Natural killer cell treated with Interleukin-12 subunit alpha and Interleukin-12 subunit beta and Interleukin-15 and Interleukin-18, amount 100 ng/mL, for 72 hours (primary cell): Measurements from ENCODE around the gene RMDN2. TPM values are rescaled to one million over a fixed set of nuclear protein-coding genes. Genes with fewer than 3 reads are reported as not detected.

ENCODE experiments used
- ATAC-seq, 2 donors: fragments of 150-1000 bp; cut with Tn5 transposase in 1 of 2; sonication (Bioruptor Pico), chemical (Tn5 transposase) in 1 of 2; 2 replicates each; pipeline ENCODE4 v1.10.0; 2021
- DNase-seq: peaks from one replicate; pipeline ENCODE4 v3.0.0; 2022; ENCODE audit warnings: low spot score
- H3K27ac Mint-ChIP-seq, 2 donors: 1 replicate in 1 of 2; 2 replicates in 1 of 2; pipeline ENCODE4 v1.8.0; 2022; ENCODE audit warnings: mixed read lengths in 2 of 2, mild to moderate bottlenecking in 1 of 2, moderate library complexity in 1 of 2
- H3K27me3 Mint-ChIP-seq, 2 donors: 1 replicate in 1 of 2; 2 replicates in 1 of 2; pipeline ENCODE4 v1.8.0; 2022; ENCODE audit warnings: mixed read lengths in 2 of 2
- H3K36me3 Mint-ChIP-seq: one replicate; pipeline ENCODE4 v1.8.0; 2022; ENCODE audit warnings: mixed read lengths
- H3K4me1 Mint-ChIP-seq, 2 donors: 1 replicate in 1 of 2; 2 replicates in 1 of 2; pipeline ENCODE4 v1.8.0; 2022; ENCODE audit warnings: low read depth in 2 of 2, mixed read lengths in 2 of 2, mild to moderate bottlenecking in 1 of 2
- H3K4me3 Mint-ChIP-seq: one replicate; pipeline ENCODE4 v1.8.0; 2022; ENCODE audit warnings: mixed read lengths
- H3K9me3 Mint-ChIP-seq: 2 replicates; pipeline ENCODE4 v1.8.0; 2022; ENCODE audit warnings: mixed read lengths
- total RNA-seq, 2 donors: library from RNA; stranded (reverse); gene quantifications; one replicate each; pipeline ENCODE4 v1.2.3, GENCODE V29; 2022

Gene RMDN2
- total RNA-seq, result 1 to 10 TPM; 3.2 to 5.5 TPM

- peaks cover 6 to 12% of the 10 kb centered on the region in 2 donors for H3K27me3 Mint-ChIP-seq
- peaks cover 5 to 12% of the 10 kb centered on the region in 2 donors for H3K4me1 Mint-ChIP-seq
- ATAC-seq, result peak; percentile 95 to 96
- no peaks in the 10 kb centered on the region for H3K36me3 Mint-ChIP-seq
- H3K4me3 Mint-ChIP-seq, result peak within 1 kb of the TSS; percentile 98
- peak; percentile 94 for DNase-seq
- peak within 1 kb of the TSS; percentile 92 to 97 for H3K27ac Mint-ChIP-seq
- no peaks in the 10 kb centered on the region for H3K9me3 Mint-ChIP-seq
These were observed at the start of gene RMDN2 for GRCh38 chr2:37925063-37925897. RMDN2 (plus strand) TSS chr2:37925287; CDS start chr2:37929278, 3,991 bp downstream.

DNA sequence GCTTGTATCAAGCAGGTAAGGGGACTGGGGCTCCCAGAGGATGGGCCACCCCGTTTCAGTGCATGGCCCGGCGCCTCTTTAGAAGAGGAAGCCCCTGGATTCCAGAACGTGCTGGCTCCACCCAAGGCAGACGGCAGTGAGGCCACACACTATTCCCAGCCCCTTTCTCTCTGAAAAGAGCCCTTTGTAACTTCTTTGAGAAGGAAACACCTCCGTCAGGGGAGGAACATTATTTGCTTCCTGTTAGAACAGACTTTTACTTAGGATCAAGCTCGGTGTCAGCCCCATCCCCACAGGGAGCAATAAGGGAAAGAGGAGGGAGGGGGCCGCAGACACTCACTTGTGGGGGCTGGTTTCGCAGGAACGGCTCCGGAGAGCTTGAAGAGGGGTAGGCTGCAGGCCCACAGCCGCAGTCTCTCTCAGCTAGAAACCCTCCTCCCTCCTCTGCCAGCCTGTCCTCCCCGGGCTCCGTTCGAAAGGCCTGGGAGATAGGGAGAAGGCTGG, 49.6 kb upstream of the RMDN2 start:
- no peak for DNase-seq
- Mint-ChIP-seq H3K27ac (no peak overlapping the region), H3K27me3 (peaks cover 13 to 20% of the 10 kb centered on the region in 2 donors), H3K9me3 (no peaks in the 10 kb centered on the region), H3K36me3 (no peaks in the 10 kb centered on the region), H3K4me3 (no peak overlapping the region), H3K4me1 (peaks cover 14 to 30% of the 10 kb centered on the region in 2 donors)
- no peak for ATAC-seq

DNA sequence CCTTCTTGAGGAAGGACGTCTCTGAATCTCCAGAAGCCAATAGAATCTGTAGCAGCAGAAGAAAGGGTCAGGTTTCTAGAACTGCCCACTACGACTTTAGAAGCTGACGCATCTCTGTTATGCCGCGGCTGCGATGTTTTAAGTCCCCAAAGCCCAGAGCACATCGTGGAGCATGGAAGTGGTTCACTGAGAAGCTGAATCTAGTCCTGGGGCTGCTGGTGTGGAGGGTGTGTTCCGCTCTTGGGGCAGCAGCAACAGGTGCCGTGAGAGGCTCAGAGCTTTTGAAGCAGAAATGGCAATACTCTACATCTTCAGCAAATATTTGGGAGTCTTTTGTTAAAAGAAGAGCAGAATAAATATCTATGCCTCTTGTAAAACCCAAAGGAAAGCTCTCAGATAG, 48.9 kb upstream of the RMDN2 start:
- H3K27me3 Mint-ChIP-seq, result peaks cover 17 to 28% of the 10 kb centered on the region in 2 donors
- no peak overlapping the region for H3K4me3 Mint-ChIP-seq
- ATAC-seq, result no peak
- no peak overlapping the region for H3K27ac Mint-ChIP-seq
- H3K36me3 Mint-ChIP-seq, result no peaks in the 10 kb centered on the region
- DNase-seq, result no peak
- no peaks in the 10 kb centered on the region for H3K9me3 Mint-ChIP-seq
- H3K4me1 Mint-ChIP-seq, result peaks cover 17 to 23% of the 10 kb centered on the region in 2 donors

DNA sequence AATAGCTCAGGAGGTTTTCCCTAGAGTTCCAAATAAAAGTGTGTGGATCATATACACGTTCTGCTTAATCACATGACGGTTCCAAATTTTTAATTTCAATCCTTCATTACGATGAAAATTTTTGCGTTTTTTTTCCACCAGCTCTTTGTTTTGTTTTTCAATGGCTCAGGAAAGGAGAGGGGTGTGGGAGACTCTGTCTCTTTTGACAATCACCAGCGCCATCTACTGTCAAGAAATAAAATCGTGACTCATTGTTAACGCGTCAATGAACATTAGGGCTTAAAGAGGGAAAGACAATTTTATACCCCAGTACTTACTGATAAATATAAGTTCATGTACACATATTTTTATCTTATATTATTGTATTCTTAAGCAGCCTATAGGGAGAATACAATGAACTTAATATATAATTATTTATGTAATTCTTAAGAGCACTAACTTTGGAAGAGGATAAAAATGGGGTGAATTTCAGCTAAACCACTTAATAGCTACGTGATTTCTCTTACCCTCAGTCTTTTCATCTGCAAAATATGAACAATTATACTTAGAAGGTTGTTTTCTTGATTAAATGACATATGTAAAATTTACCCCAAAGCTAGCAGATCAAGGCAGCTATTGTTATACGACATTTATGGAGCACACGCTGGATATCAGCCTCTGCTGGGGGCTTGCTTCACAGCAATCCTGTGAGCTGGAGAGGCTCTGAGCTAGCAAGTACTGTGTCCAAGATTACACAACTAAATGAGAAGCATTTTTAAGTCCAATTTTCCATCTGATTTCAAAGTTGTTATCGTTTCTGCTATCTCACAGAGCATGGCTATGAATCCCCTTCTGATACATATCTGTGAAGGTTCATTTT, 47.4 kb upstream of the RMDN2 start:
- H3K4me3 Mint-ChIP-seq, result no peak overlapping the region
- peaks cover 19 to 30% of the 10 kb centered on the region in 2 donors for H3K27me3 Mint-ChIP-seq
- H3K9me3 Mint-ChIP-seq, result no peaks in the 10 kb centered on the region
- ATAC-seq (peak; percentile 65 to 68), DNase-seq (no peak)
- H3K27ac Mint-ChIP-seq, result no peak overlapping the region
- H3K4me1 Mint-ChIP-seq, result peaks cover 8 to 9% of the 10 kb centered on the region in 2 donors
- H3K36me3 Mint-ChIP-seq, result no peaks in the 10 kb centered on the region

DNA sequence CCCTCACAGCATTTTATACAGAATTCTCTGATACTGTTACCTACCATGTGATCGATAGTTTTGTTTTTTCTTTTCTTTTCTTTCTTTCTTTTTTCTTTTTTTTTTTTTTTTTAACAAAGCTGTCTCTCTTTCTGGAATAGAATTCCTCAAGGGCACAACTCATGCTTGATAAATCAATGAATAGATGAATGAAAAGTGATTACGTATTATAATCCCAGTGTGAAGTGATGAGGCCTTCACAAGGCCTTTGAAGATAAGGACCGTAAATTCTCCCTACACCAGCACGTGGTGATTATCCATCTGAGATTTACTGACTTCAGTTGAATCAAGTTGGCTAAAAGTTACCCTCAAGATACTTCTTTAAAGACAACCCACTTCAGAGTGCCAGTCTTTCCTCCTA, 46.6 kb upstream of the RMDN2 start:
- H3K4me1 Mint-ChIP-seq, result peaks cover 0 to 3% of the 10 kb centered on the region in 2 donors
- ATAC-seq, result no peak
- no peaks in the 10 kb centered on the region for H3K36me3 Mint-ChIP-seq
- peaks cover 19 to 37% of the 10 kb centered on the region in 2 donors for H3K27me3 Mint-ChIP-seq
- DNase-seq, result no peak
- H3K27ac Mint-ChIP-seq, result no peak overlapping the region
- no peak overlapping the region for H3K4me3 Mint-ChIP-seq
- H3K9me3 Mint-ChIP-seq, result no peaks in the 10 kb centered on the region

- peaks cover 13 to 33% of the 10 kb centered on the region in 2 donors for H3K27me3 Mint-ChIP-seq
- H3K36me3 Mint-ChIP-seq, result no peaks in the 10 kb centered on the region
- H3K4me3 Mint-ChIP-seq, result no peak overlapping the region
- no peak for ATAC-seq
- no peak overlapping the region for H3K27ac Mint-ChIP-seq
- peaks cover 0 to 5% of the 10 kb centered on the region in 2 donors for H3K4me1 Mint-ChIP-seq
- no peak for DNase-seq
- H3K9me3 Mint-ChIP-seq, result no peaks in the 10 kb centered on the region
These were observed 44.5 kb upstream of the RMDN2 start for GRCh38 chr2:37880551-37880950.

GRCh38 chr2:37881397-37881796, 43.7 kb upstream of the RMDN2 start:
- Mint-ChIP-seq H3K9me3 (no peaks in the 10 kb centered on the region), H3K27ac (no peak overlapping the region), H3K27me3 (peaks cover 15 to 41% of the 10 kb centered on the region in 2 donors), H3K4me3 (no peak overlapping the region), H3K4me1 (peaks cover 0 to 6% of the 10 kb centered on the region in 2 donors), H3K36me3 (no peaks in the 10 kb centered on the region)
- no peak for DNase-seq
- ATAC-seq, result no peak

DNA sequence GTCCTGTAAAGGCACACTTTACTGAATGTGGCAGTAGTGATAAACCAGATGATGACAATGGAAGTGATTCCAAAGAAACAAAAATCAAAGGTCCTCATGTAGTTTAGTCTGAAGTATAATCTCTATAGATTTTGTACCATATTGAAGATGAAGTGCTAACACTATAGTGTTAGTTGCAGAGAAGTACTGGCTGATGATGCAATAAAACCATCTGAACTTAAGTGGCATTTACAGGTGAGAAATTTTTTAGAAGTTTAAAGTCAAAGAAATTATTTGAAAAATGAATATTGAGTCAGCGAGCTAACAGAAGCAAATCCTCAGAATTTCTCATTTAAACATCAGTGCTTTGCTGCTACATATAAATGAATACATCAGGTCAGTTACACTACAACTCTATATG, 43.1 kb upstream of the RMDN2 start:
- Mint-ChIP-seq H3K4me1 (peaks cover 0 to 6% of the 10 kb centered on the region in 2 donors), H3K36me3 (no peaks in the 10 kb centered on the region), H3K4me3 (no peak overlapping the region), H3K9me3 (no peaks in the 10 kb centered on the region), H3K27me3 (peaks cover 15 to 41% of the 10 kb centered on the region in 2 donors), H3K27ac (no peak overlapping the region)
- DNase-seq (no peak), ATAC-seq (no peak)

DNA sequence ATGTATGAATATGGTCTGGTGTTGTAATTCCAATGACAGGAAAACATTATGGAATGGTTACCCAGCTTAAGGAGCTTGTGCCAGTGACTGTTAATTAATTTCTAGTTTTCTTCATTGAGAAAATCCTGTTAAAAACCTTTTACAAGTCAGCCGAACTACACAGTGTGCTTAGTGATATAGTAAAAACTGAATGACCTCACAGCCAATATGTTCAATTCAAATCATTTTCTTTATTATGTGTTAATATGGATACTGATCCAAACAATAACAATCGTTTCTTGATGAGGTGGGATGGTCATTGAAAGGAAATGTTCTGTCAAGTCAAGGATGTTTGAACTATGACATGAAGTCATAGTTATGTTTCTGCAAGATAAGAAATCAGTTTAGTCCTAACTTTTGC, 41.6 kb upstream of the RMDN2 start:
- DNase-seq, result no peak
- ATAC-seq, result no peak
- H3K4me3 Mint-ChIP-seq, result no peak overlapping the region
- no peaks in the 10 kb centered on the region for H3K36me3 Mint-ChIP-seq
- peaks cover 18 to 41% of the 10 kb centered on the region in 2 donors for H3K27me3 Mint-ChIP-seq
- peaks cover 0 to 6% of the 10 kb centered on the region in 2 donors for H3K4me1 Mint-ChIP-seq
- H3K9me3 Mint-ChIP-seq, result no peaks in the 10 kb centered on the region
- no peak overlapping the region for H3K27ac Mint-ChIP-seq

DNA sequence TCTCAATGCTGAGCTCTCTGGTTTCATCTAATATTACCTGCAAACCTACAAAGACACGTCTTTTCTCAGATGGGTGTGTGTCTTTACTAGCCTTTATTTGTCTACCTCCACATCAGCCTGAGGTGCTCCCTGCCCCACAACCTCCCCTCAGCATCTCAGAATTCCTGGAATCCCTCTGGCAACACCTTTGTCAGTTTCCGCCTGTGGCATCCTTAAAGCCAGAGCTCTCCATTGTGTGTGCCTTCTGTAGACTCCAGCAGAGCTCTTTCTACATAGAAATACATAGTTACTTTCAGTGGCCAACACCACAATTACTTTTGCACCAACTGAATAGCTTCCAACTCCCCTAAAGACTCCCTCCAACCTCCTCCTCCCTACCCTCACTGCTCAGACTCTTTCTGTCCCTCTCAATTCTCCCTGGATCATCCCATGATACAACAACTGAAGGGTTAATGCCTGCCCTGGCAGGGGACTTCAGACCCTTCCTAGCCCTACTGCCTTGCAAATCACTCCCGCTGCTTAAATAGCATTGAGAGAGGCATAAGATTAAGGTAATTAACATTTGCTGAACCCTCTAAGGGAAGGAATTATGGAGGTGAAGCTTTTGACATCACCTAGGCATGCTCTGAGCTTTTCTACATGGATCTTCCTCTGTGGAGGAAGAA, 39.6 kb upstream of the RMDN2 start:
- H3K4me3 Mint-ChIP-seq, result no peak overlapping the region
- H3K36me3 Mint-ChIP-seq, result no peaks in the 10 kb centered on the region

GRCh38 chr2:37886745-37887144, 38.3 kb upstream of the RMDN2 start:
- no peaks in the 10 kb centered on the region for H3K36me3 Mint-ChIP-seq

More for the DNA sequence above, 39.6 kb upstream of the RMDN2 start:
- peaks cover 17 to 29% of the 10 kb centered on the region in 2 donors for H3K27me3 Mint-ChIP-seq
- no peak for ATAC-seq
- DNase-seq, result no peak
- no peak overlapping the region for H3K27ac Mint-ChIP-seq
- H3K9me3 Mint-ChIP-seq, result no peaks in the 10 kb centered on the region
- peaks cover 0 to 6% of the 10 kb centered on the region in 2 donors for H3K4me1 Mint-ChIP-seq

DNA sequence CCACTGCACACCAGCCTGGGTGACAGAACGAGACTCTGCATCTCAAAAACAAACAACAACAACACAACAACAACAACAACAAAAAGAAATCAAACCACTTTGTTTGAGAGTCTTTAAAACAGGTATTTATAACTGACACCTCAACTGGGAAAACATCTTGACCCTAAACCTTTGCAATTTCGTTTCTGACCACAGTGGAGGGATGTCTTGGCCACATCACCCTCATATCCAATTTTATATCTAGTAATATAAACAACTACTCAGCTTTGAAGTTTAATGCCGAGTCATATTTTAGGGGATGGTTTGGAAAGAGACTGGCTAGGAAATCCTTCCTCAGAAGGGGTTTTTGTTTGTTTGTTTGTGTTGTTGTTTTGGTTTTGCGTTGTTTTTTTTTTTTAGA, 37.8 kb upstream of the RMDN2 start:
- no peak overlapping the region for H3K4me3 Mint-ChIP-seq
- H3K4me1 Mint-ChIP-seq, result peaks cover 11 to 15% of the 10 kb centered on the region in 2 donors
- no peaks in the 10 kb centered on the region for H3K9me3 Mint-ChIP-seq
- ATAC-seq, result no peak
- H3K27me3 Mint-ChIP-seq, result peaks cover 11 to 19% of the 10 kb centered on the region in 2 donors
- no peak for DNase-seq
- no peak overlapping the region for H3K27ac Mint-ChIP-seq
- H3K36me3 Mint-ChIP-seq, result no peaks in the 10 kb centered on the region

More at GRCh38 chr2:37886745-37887144, 38.3 kb upstream of the RMDN2 start:
- DNase-seq, result no peak
- no peak for ATAC-seq
- H3K4me3 Mint-ChIP-seq, result no peak overlapping the region
- peaks cover 6 to 10% of the 10 kb centered on the region in 2 donors for H3K4me1 Mint-ChIP-seq
- H3K27me3 Mint-ChIP-seq, result peaks cover 11 to 19% of the 10 kb centered on the region in 2 donors
- no peaks in the 10 kb centered on the region for H3K9me3 Mint-ChIP-seq
- no peak overlapping the region for H3K27ac Mint-ChIP-seq

DNA sequence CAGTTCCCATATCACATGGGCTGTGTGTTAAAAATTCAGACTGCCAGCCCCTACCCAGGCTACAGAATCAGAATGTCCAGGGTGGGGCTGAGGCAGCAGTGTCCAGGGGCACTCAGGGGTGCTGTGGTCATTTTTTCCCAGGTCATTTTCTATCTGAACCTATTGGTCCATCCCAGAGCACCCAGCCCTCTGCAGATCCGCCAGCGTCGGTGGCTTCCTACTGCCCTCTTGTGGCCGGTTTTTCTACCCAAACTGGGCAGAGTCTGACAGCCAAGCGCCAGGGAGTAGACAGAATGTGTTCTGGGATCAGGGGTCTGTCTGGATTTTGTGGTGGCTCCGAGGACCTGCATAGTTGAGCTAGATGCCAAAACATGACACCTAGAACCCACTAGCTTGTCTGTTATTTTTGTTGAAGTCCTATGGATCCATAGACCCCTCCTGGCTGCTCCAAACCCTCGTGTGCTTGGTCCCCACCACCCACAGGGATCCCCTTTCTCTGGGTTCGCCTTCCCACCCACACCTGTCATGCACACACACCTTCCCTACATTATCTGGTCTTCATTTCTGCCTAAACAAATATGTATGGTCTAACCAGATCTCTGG, 34.1 kb upstream of the RMDN2 start:
- DNase-seq, result no peak
- no peaks in the 10 kb centered on the region for H3K9me3 Mint-ChIP-seq
- no peak overlapping the region for H3K4me3 Mint-ChIP-seq
- peaks cover 26 to 27% of the 10 kb centered on the region in 2 donors for H3K4me1 Mint-ChIP-seq
- H3K27ac Mint-ChIP-seq, result no peak overlapping the region
- H3K36me3 Mint-ChIP-seq, result no peaks in the 10 kb centered on the region
- peak; percentile 70 to 85 for ATAC-seq
- peaks cover 4 to 7% of the 10 kb centered on the region in 2 donors for H3K27me3 Mint-ChIP-seq
